OCI-LY7 (cell line): Measurements from ENCODE around the gene CWH43.
"Not testable (repeated sequence)": the region's sequence is repeated elsewhere in the genome, so short reads cannot be mapped to it uniquely, and the experiment has no call there.

Experiments used
- CTCF ChIP-seq: fragments of 200-600 bp; sonication (generic); conservative IDR thresholded peaks from 2 replicates; pipeline ENCODE4 v1.5.1; 2014; ENCODE audit warnings: mild to moderate bottlenecking, antibody characterized with exemption, low read length, moderate library complexity, mixed read lengths
- EZH2phosphoT487 ChIP-seq: fragments of 200-600 bp; sonication (generic); IDR thresholded peaks from 2 replicates; pipeline ENCODE4 v1.6.1; 2018; ENCODE audit warnings: low read depth, borderline replicate concordance, mild to moderate bottlenecking, mixed run types, antibody characterized with exemption, low read length, moderate library complexity, mixed read lengths

GRCh38 chr4:49092608-49093135, 106.6 kb downstream of the CWH43 start:
- TF ChIP-seq CTCF, EZH2phosphoT487: not testable (repeated sequence)
